Caco-2 (cell line): ENCODE measurements around the gene AP3S2. TPM values are rescaled to one million over a fixed set of nuclear protein-coding genes. Genes with fewer than 3 reads are reported as not detected.

ENCODE experiments used
- BruUV-seq: library from RNA; stranded (reverse); fragments of 400-500 nt; replicated peaks from 2 replicates; lab custom pipeline; 2021; lab: Mats Ljungman, UMichigan
- CTCF ChIA-PET: fragments of 300-600 bp; sonication (Branson Sonifier 250); formaldehyde crosslinking; loops from one replicate; lab custom pipeline; 2022; ENCODE audit warnings: antibody characterized with exemption; lab: Charles Lee
- POLR2A ChIA-PET: fragments of 300-600 bp; sonication (Branson Sonifier 250); formaldehyde crosslinking; loops from one replicate; lab custom pipeline; 2022; ENCODE audit warnings: antibody characterized with exemption; lab: Charles Lee
- DNase-seq, 2 experiments: peaks; one replicate each; pipeline versions ENCODE4 v3.0.0 to v3.0.0-alpha.2; 2020 to 2022
- H3K27me3 ChIP-seq: replicated peaks from 2 replicates; pipeline ENCODE4 v1.6.0; 2011; ENCODE audit warnings: low read length; ENCODE audit not compliant: control insufficient read depth, insufficient read depth
- H3K36me3 ChIP-seq: 2 replicates; pipeline ENCODE4 v1.5.1; 2011; ENCODE audit warnings: low read length; ENCODE audit not compliant: control insufficient read depth, insufficient read depth
- H3K4me1 ChIP-seq: fragments of 250-450 bp; sonication (Bioruptor Pico); 2 replicates; pipeline ENCODE4 v1.5.1; 2020; ENCODE audit warnings: mild to moderate bottlenecking
- H3K4me3 ChIP-seq: 2 replicates; pipeline ENCODE4 v1.5.1; 2011; ENCODE audit warnings: low read depth, mild to moderate bottlenecking, control low read depth, low read length
- H3K9me3 ChIP-seq: fragments of 250-450 bp; sonication (Bioruptor Pico); 2 replicates; pipeline ENCODE4 v1.5.1; 2020; ENCODE audit warnings: mild to moderate bottlenecking, moderate library complexity
- H3K27ac Mint-ChIP-seq: one replicate; pipeline ENCODE4 v1.8.0; 2022; ENCODE audit warnings: mixed read lengths; ENCODE audit not compliant: unreplicated experiment
- H3K27me3 Mint-ChIP-seq: one replicate; pipeline ENCODE4 v1.8.0; 2022; ENCODE audit warnings: mixed read lengths; ENCODE audit not compliant: insufficient read depth, unreplicated experiment
- H3K36me3 Mint-ChIP-seq: one replicate; pipeline ENCODE4 v1.8.0; 2022; ENCODE audit warnings: mild to moderate bottlenecking, mixed read lengths; ENCODE audit not compliant: insufficient read depth, unreplicated experiment
- H3K4me1 Mint-ChIP-seq: one replicate; pipeline ENCODE4 v1.8.0; 2022; ENCODE audit warnings: low read depth, mixed read lengths; ENCODE audit not compliant: unreplicated experiment
- H3K4me3 Mint-ChIP-seq: one replicate; pipeline ENCODE4 v1.8.0; 2022; ENCODE audit warnings: mild to moderate bottlenecking, moderate library complexity, mixed read lengths; ENCODE audit not compliant: unreplicated experiment
- H3K9me3 Mint-ChIP-seq: one replicate; pipeline ENCODE4 v1.8.0; 2022; ENCODE audit warnings: mixed read lengths; ENCODE audit not compliant: unreplicated experiment
- intact Hi-C: fragments of 100-400 bp; cut with micrococcal nuclease; formaldehyde crosslinking; loops from one replicate; pipeline ENCODE4 v1.10.0; 2022; ENCODE audit not compliant: unreplicated experiment
- total RNA-seq: library from RNA; stranded (reverse); gene quantifications from 2 replicates; pipeline ENCODE4 v1.2.3, GENCODE V29; 2022
- TF ChIP-seq, protein P1 (sequence below), 2 experiments: fragments of 200-600 bp in 1 of 2; IDR thresholded peaks; 1 replicate in 1 of 2; 2 replicates in 1 of 2; pipeline versions ENCODE4 v1.5.1 to v1.8.0; 2011 to 2022; ENCODE audit warnings: antibody characterized with exemption in 1 of 2, control low read depth in 1 of 2, inconsistent platforms in 1 of 2, low read depth in 1 of 2, low read length in 1 of 2, mild to moderate bottlenecking in 1 of 2, moderate library complexity in 1 of 2; ENCODE audit not compliant: insufficient read depth in 1 of 2, severe bottlenecking in 1 of 2, unreplicated experiment in 1 of 2

The AP3S2 gene
- total RNA-seq, 1 experiment from 2014 or later, result 28.1 TPM

DNA sequence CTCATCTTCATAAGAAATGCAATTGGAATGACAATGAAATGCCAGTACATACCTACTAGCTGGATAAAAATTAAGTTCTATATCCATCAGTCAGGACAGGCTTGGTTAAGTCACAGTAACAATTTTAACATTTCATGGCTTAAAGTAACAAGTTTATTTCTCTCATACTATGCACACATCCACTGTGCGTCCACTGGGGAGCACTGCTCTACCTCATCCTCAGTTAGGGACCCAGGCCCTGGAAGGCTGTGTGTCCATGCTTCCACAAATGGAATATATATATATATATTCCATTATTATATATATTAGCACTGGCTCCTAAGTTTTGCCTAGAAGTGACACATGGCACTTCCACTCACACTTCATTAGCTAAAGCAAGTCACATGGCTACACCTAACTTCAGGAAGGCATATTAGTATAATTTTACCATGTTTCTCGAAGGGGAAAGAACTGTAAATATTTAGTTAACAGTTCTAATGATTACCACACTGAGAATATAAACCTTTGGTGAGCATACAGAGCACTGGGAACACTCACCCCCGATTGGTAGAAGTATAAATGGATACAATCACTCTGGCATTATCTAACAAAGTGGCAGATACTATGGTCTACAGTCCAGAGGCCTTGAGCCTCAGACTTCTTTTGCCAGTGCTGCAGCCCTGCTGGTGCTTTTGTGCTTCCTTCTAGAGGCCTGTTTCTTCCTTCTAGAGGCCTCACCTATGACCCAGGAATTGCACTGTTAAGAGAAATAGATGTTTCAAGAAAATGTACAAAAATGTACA is 28.6 kb downstream of the AP3S2 start:
- TF ChIP-seq, protein P1, sequence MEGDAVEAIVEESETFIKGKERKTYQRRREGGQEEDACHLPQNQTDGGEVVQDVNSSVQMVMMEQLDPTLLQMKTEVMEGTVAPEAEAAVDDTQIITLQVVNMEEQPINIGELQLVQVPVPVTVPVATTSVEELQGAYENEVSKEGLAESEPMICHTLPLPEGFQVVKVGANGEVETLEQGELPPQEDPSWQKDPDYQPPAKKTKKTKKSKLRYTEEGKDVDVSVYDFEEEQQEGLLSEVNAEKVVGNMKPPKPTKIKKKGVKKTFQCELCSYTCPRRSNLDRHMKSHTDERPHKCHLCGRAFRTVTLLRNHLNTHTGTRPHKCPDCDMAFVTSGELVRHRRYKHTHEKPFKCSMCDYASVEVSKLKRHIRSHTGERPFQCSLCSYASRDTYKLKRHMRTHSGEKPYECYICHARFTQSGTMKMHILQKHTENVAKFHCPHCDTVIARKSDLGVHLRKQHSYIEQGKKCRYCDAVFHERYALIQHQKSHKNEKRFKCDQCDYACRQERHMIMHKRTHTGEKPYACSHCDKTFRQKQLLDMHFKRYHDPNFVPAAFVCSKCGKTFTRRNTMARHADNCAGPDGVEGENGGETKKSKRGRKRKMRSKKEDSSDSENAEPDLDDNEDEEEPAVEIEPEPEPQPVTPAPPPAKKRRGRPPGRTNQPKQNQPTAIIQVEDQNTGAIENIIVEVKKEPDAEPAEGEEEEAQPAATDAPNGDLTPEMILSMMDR (IDR thresholded peaks at IDR 0.05; ENCODE audit: insufficient read depth in 1 of 2, low read depth in 1 of 2, low read length in 1 of 2, severe bottlenecking in 1 of 2, unreplicated experiment in 1 of 2), result no peak

DNA sequence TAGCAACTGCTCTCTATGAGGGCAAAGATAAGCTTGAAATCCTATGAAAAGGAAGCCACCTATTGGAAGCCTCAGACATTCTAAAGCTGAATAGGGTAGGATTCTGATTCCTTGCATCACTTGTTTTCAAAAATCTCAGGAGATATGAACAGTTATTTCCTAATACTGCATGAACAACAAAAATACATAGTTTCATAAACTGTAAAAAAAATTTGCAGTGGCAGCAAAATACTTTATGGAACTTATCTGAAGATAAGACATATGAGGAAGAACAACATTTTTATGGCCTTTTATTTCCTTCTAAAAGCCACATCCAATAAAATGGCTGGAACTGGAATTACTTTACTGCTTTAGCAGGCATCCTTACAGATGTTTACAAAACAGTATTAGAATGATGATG is 29.9 kb downstream of the AP3S2 start:
- Histone ChIP-seq H3K36me3 (no peaks in the 10 kb centered on the region), H3K4me1 (peaks cover 14% of the 10 kb centered on the region), H3K9me3 (no peaks in the 10 kb centered on the region), H3K27me3 (no peaks in the 10 kb centered on the region), H3K4me3 (no peak overlapping the region)
- no peak for DNase-seq
- no peaks in the 10 kb centered on the region for H3K27me3 Mint-ChIP-seq
- H3K27ac Mint-ChIP-seq, result no peak overlapping the region
- TF ChIP-seq, protein P1 (IDR thresholded peaks at IDR 0.05; ENCODE audit: insufficient read depth in 1 of 2, low read depth in 1 of 2, low read length in 1 of 2, severe bottlenecking in 1 of 2, unreplicated experiment in 1 of 2), result no peak
- H3K36me3 Mint-ChIP-seq, result peaks cover 7% of the 10 kb centered on the region
- CTCF ChIA-PET, result interaction anchor here (1.1 kb wide), 1 partner anchor 103 kb away, joined by 10 read pairs; no protein-coding TSS in a partner anchor
- intact Hi-C loops, result no loop called here
- no peak overlapping the region for H3K4me3 Mint-ChIP-seq
- POLR2A ChIA-PET, result no interaction called here
- H3K9me3 Mint-ChIP-seq, result no peaks in the 10 kb centered on the region
- BruUV-seq, result no TSS peak
- peaks cover 11% of the 10 kb centered on the region for H3K4me1 Mint-ChIP-seq

More for the DNA sequence above, 28.6 kb downstream of the AP3S2 start:
- ChIA-PET POLR2A (no interaction called here), CTCF (no interaction called here)
- Mint-ChIP-seq H3K27me3 (no peaks in the 10 kb centered on the region), H3K4me3 (no peak overlapping the region), H3K9me3 (no peaks in the 10 kb centered on the region), H3K4me1 (peaks cover 6% of the 10 kb centered on the region), H3K27ac (no peak overlapping the region), H3K36me3 (peaks cover 16% of the 10 kb centered on the region)
- intact Hi-C loops, result no loop called here
- Histone ChIP-seq H3K4me3 (no peak overlapping the region), H3K4me1 (peaks cover 12% of the 10 kb centered on the region), H3K9me3 (no peaks in the 10 kb centered on the region), H3K36me3 (no peaks in the 10 kb centered on the region), H3K27me3 (no peaks in the 10 kb centered on the region)
- DNase-seq, result no peak
- BruUV-seq, result no TSS peak

GRCh38 chr15:89860891-89861290 is 32.9 kb downstream of the AP3S2 start:
- Histone ChIP-seq H3K36me3 (no peaks in the 10 kb centered on the region), H3K9me3 (no peaks in the 10 kb centered on the region), H3K4me3 (no peak overlapping the region), H3K4me1 (peaks cover 36% of the 10 kb centered on the region), H3K27me3 (no peaks in the 10 kb centered on the region)
- H3K4me1 Mint-ChIP-seq, result peaks cover 22% of the 10 kb centered on the region
- intact Hi-C loops, result no loop called here
- no TSS peak for BruUV-seq
- H3K27me3 Mint-ChIP-seq, result no peaks in the 10 kb centered on the region
- H3K4me3 Mint-ChIP-seq, result no peak overlapping the region
- TF ChIP-seq, protein P1 (IDR thresholded peaks at IDR 0.05; ENCODE audit: insufficient read depth in 1 of 2, low read depth in 1 of 2, low read length in 1 of 2, severe bottlenecking in 1 of 2, unreplicated experiment in 1 of 2), result no peak
- ChIA-PET POLR2A (interaction anchor here (0.6 to 1.0 kb wide), 2 partner anchors 79 to 286 kb away, joined by 3 to 4 read pairs; partner anchors contain the start of gene TICRR), CTCF (interaction anchor here (0.5 to 1.6 kb wide), 3 partner anchors 16 to 100 kb away, joined by 3 to 8 read pairs (median 3); no protein-coding TSS in a partner anchor)
- H3K36me3 Mint-ChIP-seq, result no peaks in the 10 kb centered on the region
- H3K9me3 Mint-ChIP-seq, result no peaks in the 10 kb centered on the region
- DNase-seq, result peak; percentile 24 to 49
- no peak overlapping the region for H3K27ac Mint-ChIP-seq
